WTC11 (cell line): ENCODE data around the gene CDC25B. TPM values are rescaled to one million over a fixed set of nuclear protein-coding genes. Genes with fewer than 3 reads are reported as not detected.

Experiments used
- ATAC-seq: fragments of 200-7000 bp; cut with Tn5 transposase; 2 replicates; pipeline ENCODE4 v1.10.0; 2021; ENCODE audit warnings: mild to moderate bottlenecking, moderate library complexity
- CTCF ChIA-PET: fragments of 300-600 bp; sonication (Branson Sonifier 250); formaldehyde crosslinking; loops from one replicate; lab custom pipeline; 2021; ENCODE audit warnings: antibody characterized with exemption; lab: Charles Lee
- POLR2A ChIA-PET: fragments of 350-600 bp; sonication (Branson Sonifier 250); formaldehyde crosslinking; loops from one replicate; lab custom pipeline; 2021; ENCODE audit warnings: antibody characterized with exemption; lab: Charles Lee
- DNase-seq: peaks from one replicate; pipeline ENCODE4 v3.0.0; 2021; ENCODE audit warnings: low spot score
- H3K27ac Mint-ChIP-seq: 2 replicates; pipeline ENCODE4 v1.8.0; 2021; ENCODE audit warnings: mixed read lengths
- H3K27me3 Mint-ChIP-seq: 2 replicates; pipeline ENCODE4 v1.8.0; 2021; ENCODE audit warnings: low read depth, mild to moderate bottlenecking, moderate library complexity, mixed read lengths
- H3K36me3 Mint-ChIP-seq: 2 replicates; pipeline ENCODE4 v1.8.0; 2021; ENCODE audit warnings: mixed read lengths
- H3K4me1 Mint-ChIP-seq: 2 replicates; pipeline ENCODE4 v1.8.0; 2022; ENCODE audit warnings: mixed read lengths
- H3K4me3 Mint-ChIP-seq: 2 replicates; pipeline ENCODE4 v1.8.0; 2021; ENCODE audit warnings: mild to moderate bottlenecking, moderate library complexity, mixed read lengths
- H3K9me3 Mint-ChIP-seq: 2 replicates; pipeline ENCODE4 v1.8.0; 2021; ENCODE audit warnings: mixed read lengths
- ESRRA ChIP-seq: sonication (generic); formaldehyde crosslinking; IDR thresholded peaks from 2 replicates; pipeline ENCODE4 v1.8.1; 2022; ENCODE audit warnings: mild to moderate bottlenecking, missing genetic modification reagents, borderline replicate concordance
- FOXK1 ChIP-seq: sonication (generic); formaldehyde crosslinking; IDR thresholded peaks from 2 replicates; pipeline ENCODE4 v1.8.0; 2022; ENCODE audit warnings: mild to moderate bottlenecking, moderate library complexity, missing genetic modification reagents
- FOXP1 ChIP-seq: sonication (generic); formaldehyde crosslinking; IDR thresholded peaks from 2 replicates; pipeline ENCODE4 v1.8.0; 2022; ENCODE audit warnings: missing genetic modification reagents, mild to moderate bottlenecking, moderate library complexity, borderline replicate concordance
- GRHL2 ChIP-seq: fragments of 250-450 bp; sonication (Bioruptor Pico); IDR thresholded peaks from 2 replicates; pipeline ENCODE4 v1.8.0; 2022; ENCODE audit warnings: mild to moderate bottlenecking, moderate library complexity; ENCODE audit not compliant: insufficient replicate concordance, severe bottlenecking
- IRF2 ChIP-seq: sonication (generic); formaldehyde crosslinking; IDR thresholded peaks from 2 replicates; pipeline ENCODE4 v1.8.0; 2022; ENCODE audit warnings: low read depth, missing genetic modification reagents, borderline replicate concordance
- JAZF1 ChIP-seq: fragments of 250-450 bp; sonication (Bioruptor Pico); IDR thresholded peaks from 2 replicates; pipeline ENCODE4 v1.9.0; 2021; ENCODE audit warnings: moderate library complexity, mild to moderate bottlenecking, inconsistent platforms
- KAT7 ChIP-seq: sonication (generic); formaldehyde crosslinking; IDR thresholded peaks from 2 replicates; pipeline ENCODE4 v1.8.1; 2023; ENCODE audit warnings: missing genetic modification reagents, mild to moderate bottlenecking, borderline replicate concordance
- OVOL2 ChIP-seq: fragments of 250-450 bp; sonication (Bioruptor Pico); IDR thresholded peaks from 2 replicates; pipeline ENCODE4 v1.9.0; 2021; ENCODE audit warnings: mild to moderate bottlenecking, borderline replicate concordance
- TCF7 ChIP-seq: sonication (generic); formaldehyde crosslinking; IDR thresholded peaks from 2 replicates; pipeline ENCODE4 v1.8.0; 2022; ENCODE audit warnings: mild to moderate bottlenecking, low read depth, missing genetic modification reagents, moderate library complexity
- TEAD4 ChIP-seq: sonication (generic); formaldehyde crosslinking; IDR thresholded peaks from 2 replicates; pipeline ENCODE4 v1.8.0; 2022; ENCODE audit warnings: mild to moderate bottlenecking, missing genetic modification reagents
- ZBTB21 ChIP-seq: sonication (generic); formaldehyde crosslinking; IDR thresholded peaks from 2 replicates; pipeline ENCODE4 v1.8.1; 2023; ENCODE audit warnings: mild to moderate bottlenecking, missing genetic modification reagents, borderline replicate concordance
- ZNF121 ChIP-seq: sonication (generic); formaldehyde crosslinking; IDR thresholded peaks from 2 replicates; pipeline ENCODE4 v1.8.0; 2023; ENCODE audit warnings: missing genetic modification reagents
- ZNF232 ChIP-seq: sonication (generic); formaldehyde crosslinking; IDR thresholded peaks from 2 replicates; pipeline ENCODE4 v1.8.0; 2022; ENCODE audit warnings: mild to moderate bottlenecking, missing genetic modification reagents
- total RNA-seq: library from RNA; stranded (reverse); gene quantifications from 3 replicates; pipeline ENCODE4 v1.2.3, GENCODE V29; 2021
- TF ChIP-seq, protein P1 (sequence below): sonication (generic); formaldehyde crosslinking; IDR thresholded peaks from 2 replicates; pipeline ENCODE4 v1.8.1; 2022; ENCODE audit warnings: low read depth, mild to moderate bottlenecking, moderate library complexity, missing genetic modification reagents, borderline replicate concordance
- TF ChIP-seq, protein P2 (sequence below): sonication (generic); formaldehyde crosslinking; IDR thresholded peaks from 2 replicates; pipeline ENCODE4 v1.8.1; 2023; ENCODE audit warnings: mild to moderate bottlenecking, missing genetic modification reagents, moderate library complexity
- TF ChIP-seq, protein P3 (sequence below): sonication (generic); formaldehyde crosslinking; conservative IDR thresholded peaks from 2 replicates; pipeline ENCODE4 v1.8.1; 2022; ENCODE audit warnings: mild to moderate bottlenecking, missing genetic modification reagents
- TF ChIP-seq, protein P4 (sequence below): fragments of 200-600 bp; IDR thresholded peaks from 2 replicates; pipeline ENCODE4 v1.8.0; 2022; ENCODE audit warnings: antibody characterized with exemption
- TF ChIP-seq, protein P5 (sequence below): sonication (generic); formaldehyde crosslinking; IDR thresholded peaks from 2 replicates; pipeline ENCODE4 v1.8.0; 2022; ENCODE audit warnings: mild to moderate bottlenecking, missing genetic modification reagents
- TF ChIP-seq, protein P6 (sequence below): sonication (generic); formaldehyde crosslinking; IDR thresholded peaks from 2 replicates; pipeline ENCODE4 v1.8.1; 2022; ENCODE audit warnings: low read depth, missing genetic modification reagents, borderline replicate concordance
- TF ChIP-seq, protein P7 (sequence below): sonication (generic); formaldehyde crosslinking; IDR thresholded peaks from 2 replicates; pipeline ENCODE4 v1.8.0; 2023; ENCODE audit warnings: missing genetic modification reagents
- TF ChIP-seq, protein P8 (sequence below): sonication (generic); formaldehyde crosslinking; IDR thresholded peaks from 2 replicates; pipeline ENCODE4 v1.8.0; 2022; ENCODE audit warnings: mild to moderate bottlenecking, missing genetic modification reagents

CDC25B gene
- total RNA-seq, 1 experiment from 2014 or later: 37.4 TPM

DNA sequence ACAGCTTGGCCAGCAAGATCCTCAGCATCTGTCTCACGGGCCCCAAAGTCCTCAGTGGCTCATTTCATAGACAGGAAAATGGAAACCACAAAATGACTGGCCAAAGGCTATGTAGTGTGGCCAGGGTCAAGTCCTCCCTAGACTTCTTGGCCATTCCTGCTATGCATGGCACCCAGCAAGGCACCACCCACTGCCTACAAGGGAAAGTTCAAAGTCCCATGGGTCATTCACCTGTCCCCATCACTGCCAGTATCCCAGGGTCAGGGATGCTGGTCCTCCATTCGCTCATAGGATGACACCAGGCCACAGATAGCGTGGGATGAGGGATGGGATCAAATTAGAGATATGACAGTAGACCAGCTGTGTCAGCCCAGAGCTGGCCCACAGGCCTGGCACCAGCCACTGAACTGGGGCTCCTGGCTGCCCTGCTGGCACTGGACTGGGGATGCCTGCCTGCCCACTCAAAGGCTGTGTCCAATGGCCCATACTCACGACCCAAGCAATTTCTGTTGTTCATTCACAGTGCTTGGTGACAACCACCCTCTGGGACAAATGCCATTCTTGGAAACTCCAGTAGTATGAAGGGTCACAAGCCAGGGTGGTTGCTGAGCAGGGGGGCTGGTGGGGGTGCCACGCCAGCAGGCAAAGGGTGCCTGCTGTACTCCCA lies 40.2 kb upstream of the CDC25B start:
- no peak for DNase-seq
- H3K9me3 Mint-ChIP-seq: no peaks in the 10 kb centered on the region
- CTCF ChIA-PET: interaction anchor here (1.3 to 8.7 kb wide), 7 partner anchors 10 to 64 kb away, joined by 4 to 195 read pairs (median 5); partner anchors contain the start of genes ADISSP and AP5S1

DNA sequence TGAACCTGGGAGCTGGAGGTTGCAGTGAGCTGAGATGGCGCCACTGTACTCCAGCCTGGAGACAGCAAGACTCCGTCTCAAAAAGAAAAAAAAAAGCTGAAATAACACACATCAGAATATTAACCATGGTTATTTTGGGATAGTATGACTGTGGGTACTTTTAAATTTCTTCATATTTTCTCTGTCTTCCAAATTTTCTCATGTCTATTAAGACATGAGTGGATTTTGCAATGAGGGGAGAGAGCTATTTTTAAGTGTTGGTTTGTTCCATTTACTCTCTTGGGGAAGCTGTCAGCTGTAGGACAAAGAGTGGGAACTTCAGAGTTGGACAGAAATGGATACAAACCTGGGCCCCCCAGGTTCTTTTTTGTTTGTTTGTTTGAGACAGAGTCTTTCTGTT lies 38.8 kb upstream of the CDC25B start:
- ChIA-PET CTCF (interaction anchor here (0.6 to 1.8 kb wide), 11 partner anchors 10 to 315 kb away, joined by 3 to 5 read pairs (median 3); partner anchors contain the start of genes ADISSP and SPEF1), POLR2A (interaction anchor here (0.6 to 1.1 kb wide), 2 partner anchors 46 to 75 kb away, joined by 3 read pairs; partner anchors contain the start of gene ADAM33)
- Mint-ChIP-seq H3K27ac (no peak overlapping the region), H3K27me3 (no peaks in the 10 kb centered on the region; the same call in 1 of the 2 replicates), H3K36me3 (peaks cover 19% of the 10 kb centered on the region), H3K4me1 (peaks cover 2% of the 10 kb centered on the region; the same call in 1 of the 2 replicates), H3K9me3 (no peaks in the 10 kb centered on the region), H3K4me3 (no peak overlapping the region)
- ATAC-seq (no peak), DNase-seq (no peak)
- TF ChIP-seq FOXP1 (CRISPR knock-in tag) (no peak), KAT7 (no peak), OVOL2 (CRISPR knock-in tag) (no peak)
- TF ChIP-seq, protein P1, sequence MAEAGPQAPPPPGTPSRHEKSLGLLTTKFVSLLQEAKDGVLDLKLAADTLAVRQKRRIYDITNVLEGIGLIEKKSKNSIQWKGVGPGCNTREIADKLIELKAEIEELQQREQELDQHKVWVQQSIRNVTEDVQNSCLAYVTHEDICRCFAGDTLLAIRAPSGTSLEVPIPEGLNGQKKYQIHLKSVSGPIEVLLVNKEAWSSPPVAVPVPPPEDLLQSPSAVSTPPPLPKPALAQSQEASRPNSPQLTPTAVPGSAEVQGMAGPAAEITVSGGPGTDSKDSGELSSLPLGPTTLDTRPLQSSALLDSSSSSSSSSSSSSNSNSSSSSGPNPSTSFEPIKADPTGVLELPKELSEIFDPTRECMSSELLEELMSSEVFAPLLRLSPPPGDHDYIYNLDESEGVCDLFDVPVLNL (CRISPR knock-in tag): no peak
- TF ChIP-seq, protein P2, sequence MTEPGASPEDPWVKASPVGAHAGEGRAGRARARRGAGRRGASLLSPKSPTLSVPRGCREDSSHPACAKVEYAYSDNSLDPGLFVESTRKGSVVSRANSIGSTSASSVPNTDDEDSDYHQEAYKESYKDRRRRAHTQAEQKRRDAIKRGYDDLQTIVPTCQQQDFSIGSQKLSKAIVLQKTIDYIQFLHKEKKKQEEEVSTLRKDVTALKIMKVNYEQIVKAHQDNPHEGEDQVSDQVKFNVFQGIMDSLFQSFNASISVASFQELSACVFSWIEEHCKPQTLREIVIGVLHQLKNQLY (CRISPR knock-in tag): no peak

More for the DNA sequence above, 40.2 kb upstream of the CDC25B start:
- Mint-ChIP-seq H3K4me3 (no peak overlapping the region), H3K36me3 (peaks cover 18% of the 10 kb centered on the region), H3K4me1 (peaks cover 4% of the 10 kb centered on the region), H3K27ac (no peak overlapping the region)
- POLR2A ChIA-PET: interaction anchor here (0.6 kb wide), 1 partner anchor 101 kb away, joined by 3 read pairs; no protein-coding TSS in a partner anchor
- ATAC-seq: no peak
- TF ChIP-seq FOXK1 (CRISPR knock-in tag) (no peak), ESRRA (CRISPR knock-in tag) (no peak), GRHL2 (CRISPR knock-in tag) (no peak)
- TF ChIP-seq, protein P3, sequence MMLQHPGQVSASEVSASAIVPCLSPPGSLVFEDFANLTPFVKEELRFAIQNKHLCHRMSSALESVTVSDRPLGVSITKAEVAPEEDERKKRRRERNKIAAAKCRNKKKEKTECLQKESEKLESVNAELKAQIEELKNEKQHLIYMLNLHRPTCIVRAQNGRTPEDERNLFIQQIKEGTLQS (CRISPR knock-in tag): no peak
- TF ChIP-seq, protein P4, sequence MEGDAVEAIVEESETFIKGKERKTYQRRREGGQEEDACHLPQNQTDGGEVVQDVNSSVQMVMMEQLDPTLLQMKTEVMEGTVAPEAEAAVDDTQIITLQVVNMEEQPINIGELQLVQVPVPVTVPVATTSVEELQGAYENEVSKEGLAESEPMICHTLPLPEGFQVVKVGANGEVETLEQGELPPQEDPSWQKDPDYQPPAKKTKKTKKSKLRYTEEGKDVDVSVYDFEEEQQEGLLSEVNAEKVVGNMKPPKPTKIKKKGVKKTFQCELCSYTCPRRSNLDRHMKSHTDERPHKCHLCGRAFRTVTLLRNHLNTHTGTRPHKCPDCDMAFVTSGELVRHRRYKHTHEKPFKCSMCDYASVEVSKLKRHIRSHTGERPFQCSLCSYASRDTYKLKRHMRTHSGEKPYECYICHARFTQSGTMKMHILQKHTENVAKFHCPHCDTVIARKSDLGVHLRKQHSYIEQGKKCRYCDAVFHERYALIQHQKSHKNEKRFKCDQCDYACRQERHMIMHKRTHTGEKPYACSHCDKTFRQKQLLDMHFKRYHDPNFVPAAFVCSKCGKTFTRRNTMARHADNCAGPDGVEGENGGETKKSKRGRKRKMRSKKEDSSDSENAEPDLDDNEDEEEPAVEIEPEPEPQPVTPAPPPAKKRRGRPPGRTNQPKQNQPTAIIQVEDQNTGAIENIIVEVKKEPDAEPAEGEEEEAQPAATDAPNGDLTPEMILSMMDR: no peak
- TF ChIP-seq, protein P5, sequence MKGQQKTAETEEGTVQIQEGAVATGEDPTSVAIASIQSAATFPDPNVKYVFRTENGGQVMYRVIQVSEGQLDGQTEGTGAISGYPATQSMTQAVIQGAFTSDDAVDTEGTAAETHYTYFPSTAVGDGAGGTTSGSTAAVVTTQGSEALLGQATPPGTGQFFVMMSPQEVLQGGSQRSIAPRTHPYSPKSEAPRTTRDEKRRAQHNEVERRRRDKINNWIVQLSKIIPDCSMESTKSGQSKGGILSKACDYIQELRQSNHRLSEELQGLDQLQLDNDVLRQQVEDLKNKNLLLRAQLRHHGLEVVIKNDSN: no peak
- TF ChIP-seq, all 79 proteins: peak for 0
- peaks cover 2% of the 10 kb centered on the region for H3K27me3 Mint-ChIP-seq

DNA sequence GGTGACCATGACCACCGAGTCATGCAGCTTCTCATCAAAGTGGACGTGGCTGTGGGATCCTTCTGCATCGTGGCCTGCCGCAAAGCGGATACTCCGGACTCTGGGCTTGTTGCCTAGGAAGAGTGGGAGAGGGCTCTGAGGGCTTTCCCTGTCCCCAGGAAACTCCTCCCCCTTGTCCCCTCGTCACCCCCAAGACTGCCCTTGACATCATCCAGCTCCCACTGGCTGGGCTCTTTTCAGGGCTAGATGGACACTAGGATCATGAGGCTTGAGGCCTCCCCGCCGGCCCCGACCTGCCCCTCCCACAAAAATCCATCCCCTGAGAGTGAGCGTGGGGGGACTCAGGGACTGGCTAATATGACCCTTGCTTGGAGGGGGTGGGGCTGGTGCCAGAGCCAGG lies 37.5 kb upstream of the CDC25B start:
- H3K4me1 Mint-ChIP-seq: peaks cover 2% of the 10 kb centered on the region; the same call in 1 of the 2 replicates
- H3K27me3 Mint-ChIP-seq: no peaks in the 10 kb centered on the region
- ATAC-seq (no peak), DNase-seq (no peak)
- H3K9me3 Mint-ChIP-seq: no peaks in the 10 kb centered on the region
- no peak overlapping the region for H3K27ac Mint-ChIP-seq
- no peak overlapping the region for H3K4me3 Mint-ChIP-seq
- ChIA-PET CTCF (interaction anchor here (1.0 to 3.5 kb wide), 4 partner anchors 9 to 62 kb away, joined by 3 to 23 read pairs (median 3); partner anchors contain the start of gene ADISSP), POLR2A (interaction anchor here (1.1 kb wide), 1 partner anchor 77 kb away, joined by 3 read pairs; the partner anchor contains the start of gene ADAM33)
- H3K36me3 Mint-ChIP-seq: peaks cover 19% of the 10 kb centered on the region
- TF ChIP-seq, protein P6, sequence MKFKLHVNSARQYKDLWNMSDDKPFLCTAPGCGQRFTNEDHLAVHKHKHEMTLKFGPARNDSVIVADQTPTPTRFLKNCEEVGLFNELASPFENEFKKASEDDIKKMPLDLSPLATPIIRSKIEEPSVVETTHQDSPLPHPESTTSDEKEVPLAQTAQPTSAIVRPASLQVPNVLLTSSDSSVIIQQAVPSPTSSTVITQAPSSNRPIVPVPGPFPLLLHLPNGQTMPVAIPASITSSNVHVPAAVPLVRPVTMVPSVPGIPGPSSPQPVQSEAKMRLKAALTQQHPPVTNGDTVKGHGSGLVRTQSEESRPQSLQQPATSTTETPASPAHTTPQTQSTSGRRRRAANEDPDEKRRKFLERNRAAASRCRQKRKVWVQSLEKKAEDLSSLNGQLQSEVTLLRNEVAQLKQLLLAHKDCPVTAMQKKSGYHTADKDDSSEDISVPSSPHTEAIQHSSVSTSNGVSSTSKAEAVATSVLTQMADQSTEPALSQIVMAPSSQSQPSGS (CRISPR knock-in tag): no peak
- TF ChIP-seq IRF2 (no peak), TCF7 (CRISPR knock-in tag) (no peak), KAT7 (no peak), ZNF121 (CRISPR knock-in tag) (no peak), TEAD4 (CRISPR knock-in tag) (no peak), JAZF1 (no peak), ZNF232 (CRISPR knock-in tag) (no peak), ZBTB21 (CRISPR knock-in tag) (no peak)
- TF ChIP-seq, protein P7, sequence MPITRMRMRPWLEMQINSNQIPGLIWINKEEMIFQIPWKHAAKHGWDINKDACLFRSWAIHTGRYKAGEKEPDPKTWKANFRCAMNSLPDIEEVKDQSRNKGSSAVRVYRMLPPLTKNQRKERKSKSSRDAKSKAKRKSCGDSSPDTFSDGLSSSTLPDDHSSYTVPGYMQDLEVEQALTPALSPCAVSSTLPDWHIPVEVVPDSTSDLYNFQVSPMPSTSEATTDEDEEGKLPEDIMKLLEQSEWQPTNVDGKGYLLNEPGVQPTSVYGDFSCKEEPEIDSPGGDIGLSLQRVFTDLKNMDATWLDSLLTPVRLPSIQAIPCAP: no peak
- TF ChIP-seq, protein P8, sequence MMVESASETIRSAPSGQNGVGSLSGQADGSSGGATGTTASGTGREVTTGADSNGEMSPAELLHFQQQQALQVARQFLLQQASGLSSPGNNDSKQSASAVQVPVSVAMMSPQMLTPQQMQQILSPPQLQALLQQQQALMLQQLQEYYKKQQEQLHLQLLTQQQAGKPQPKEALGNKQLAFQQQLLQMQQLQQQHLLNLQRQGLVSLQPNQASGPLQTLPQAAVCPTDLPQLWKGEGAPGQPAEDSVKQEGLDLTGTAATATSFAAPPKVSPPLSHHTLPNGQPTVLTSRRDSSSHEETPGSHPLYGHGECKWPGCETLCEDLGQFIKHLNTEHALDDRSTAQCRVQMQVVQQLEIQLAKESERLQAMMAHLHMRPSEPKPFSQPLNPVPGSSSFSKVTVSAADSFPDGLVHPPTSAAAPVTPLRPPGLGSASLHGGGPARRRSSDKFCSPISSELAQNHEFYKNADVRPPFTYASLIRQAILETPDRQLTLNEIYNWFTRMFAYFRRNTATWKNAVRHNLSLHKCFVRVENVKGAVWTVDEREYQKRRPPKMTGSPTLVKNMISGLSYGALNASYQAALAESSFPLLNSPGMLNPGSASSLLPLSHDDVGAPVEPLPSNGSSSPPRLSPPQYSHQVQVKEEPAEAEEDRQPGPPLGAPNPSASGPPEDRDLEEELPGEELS: no peak
